ENCODE data around the gene PLPPR5. TPM values are rescaled to one million over a fixed set of nuclear protein-coding genes. Genes with fewer than 3 reads are reported as not detected.

Gene PLPPR5
- total and polyA plus RNA-seq, 2 experiments from 2014 or later, result 0.04 to 0.42 TPM

- H3K4me1 ChIP-seq (ENCODE audit: low read depth), result no peaks in the 10 kb centered on the region
- no peak overlapping the region for H3K27ac ChIP-seq
- DNase-seq (ENCODE audit: low read depth in 1 of 2, low spot score in 1 of 2), result no peak
- TF ChIP-seq CTCF (IDR thresholded peaks at IDR 0.05; ENCODE audit: low read depth, low read length), result no peak
- H3K9me3 ChIP-seq (ENCODE audit: low read depth), result no peaks in the 10 kb centered on the region
- no peaks in the 10 kb centered on the region for H3K27me3 ChIP-seq
- no peak overlapping the region for H3K4me3 ChIP-seq
- no peaks in the 10 kb centered on the region for H3K36me3 ChIP-seq
These were observed 85.0 kb downstream of the PLPPR5 start for GRCh38 chr1:98919652-98920051.

GRCh38 chr1:98919211-98919610 lies 85.5 kb downstream of the PLPPR5 start:
- no peak overlapping the region for H3K27ac ChIP-seq
- no peak for TF ChIP-seq CTCF (IDR thresholded peaks at IDR 0.05; ENCODE audit: low read depth, low read length)
- H3K9me3 ChIP-seq (ENCODE audit: low read depth), result no peaks in the 10 kb centered on the region
- DNase-seq (ENCODE audit: low read depth in 1 of 2, low spot score in 1 of 2), result no peak
- H3K27me3 ChIP-seq, result no peaks in the 10 kb centered on the region
- H3K36me3 ChIP-seq, result no peaks in the 10 kb centered on the region
- H3K4me1 ChIP-seq (ENCODE audit: low read depth), result no peaks in the 10 kb centered on the region
- no peak overlapping the region for H3K4me3 ChIP-seq

- Histone ChIP-seq H3K27ac (no peak overlapping the region), H3K36me3 (no peaks in the 10 kb centered on the region), H3K4me3 (no peak overlapping the region), H3K4me1 (ENCODE audit: low read depth) (no peaks in the 10 kb centered on the region), H3K9me3 (ENCODE audit: low read depth) (no peaks in the 10 kb centered on the region), H3K27me3 (no peaks in the 10 kb centered on the region)
- TF ChIP-seq CTCF (IDR thresholded peaks at IDR 0.05; ENCODE audit: low read depth, low read length), result no peak
- no peak for DNase-seq (ENCODE audit: low read depth in 1 of 2, low spot score in 1 of 2)
These were observed 90.1 kb downstream of the PLPPR5 start for GRCh38 chr1:98914547-98914946.

GRCh38 chr1:98910827-98911226 lies 93.8 kb downstream of the PLPPR5 start:
- no peak for TF ChIP-seq CTCF (IDR thresholded peaks at IDR 0.05; ENCODE audit: low read depth, low read length)
- Histone ChIP-seq H3K9me3 (ENCODE audit: low read depth) (no peaks in the 10 kb centered on the region), H3K27me3 (no peaks in the 10 kb centered on the region), H3K4me3 (no peak overlapping the region), H3K36me3 (no peaks in the 10 kb centered on the region), H3K4me1 (ENCODE audit: low read depth) (no peaks in the 10 kb centered on the region), H3K27ac (no peak overlapping the region)
- DNase-seq (ENCODE audit: low read depth in 1 of 2, low spot score in 1 of 2), result no peak

GRCh38 chr1:98908980-98909379 lies 95.7 kb downstream of the PLPPR5 start:
- no peak for TF ChIP-seq CTCF (IDR thresholded peaks at IDR 0.05; ENCODE audit: low read depth, low read length)
- Histone ChIP-seq H3K36me3 (no peaks in the 10 kb centered on the region), H3K4me3 (no peak overlapping the region), H3K4me1 (ENCODE audit: low read depth) (no peaks in the 10 kb centered on the region), H3K27ac (no peak overlapping the region), H3K9me3 (ENCODE audit: low read depth) (no peaks in the 10 kb centered on the region), H3K27me3 (no peaks in the 10 kb centered on the region)
- no peak for DNase-seq (ENCODE audit: low read depth in 1 of 2, low spot score in 1 of 2)

- H3K27ac ChIP-seq, result no peak overlapping the region
- no peaks in the 10 kb centered on the region for H3K27me3 ChIP-seq
- no peaks in the 10 kb centered on the region for H3K9me3 ChIP-seq (ENCODE audit: low read depth)
- DNase-seq (ENCODE audit: low read depth in 1 of 2, low spot score in 1 of 2), result no peak
- no peaks in the 10 kb centered on the region for H3K4me1 ChIP-seq (ENCODE audit: low read depth)
- TF ChIP-seq CTCF (IDR thresholded peaks at IDR 0.05; ENCODE audit: low read depth, low read length), result no peak
- H3K36me3 ChIP-seq, result no peaks in the 10 kb centered on the region
- no peak overlapping the region for H3K4me3 ChIP-seq
These were observed 97.9 kb downstream of the PLPPR5 start for GRCh38 chr1:98906809-98907208.

All from cardiac muscle cell (in vitro differentiated cells and primary cell).